ENCODE results near the gene RASGRF1.

DNA sequence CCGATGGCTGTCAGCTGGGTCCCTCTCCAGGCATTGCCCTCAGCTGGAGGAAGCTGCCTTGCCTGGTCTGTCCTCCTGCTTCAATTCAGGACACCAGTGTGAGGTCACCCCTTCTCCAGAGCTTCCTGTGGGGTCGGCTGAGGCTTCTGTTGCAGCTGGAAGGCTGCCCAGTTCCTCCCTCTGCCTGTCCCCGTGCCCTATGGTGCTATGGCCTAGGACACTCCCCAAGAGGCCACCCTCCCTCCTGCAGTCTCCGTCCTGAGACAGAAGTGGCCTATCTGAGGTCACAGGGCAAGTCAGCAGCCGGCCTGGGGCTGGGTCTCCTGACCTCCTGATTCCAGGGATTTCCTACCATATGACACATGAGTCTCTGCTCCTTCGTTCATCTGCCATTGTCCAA is 57.9 kb downstream of the RASGRF1 start:
- TF ChIP-seq, protein P1, sequence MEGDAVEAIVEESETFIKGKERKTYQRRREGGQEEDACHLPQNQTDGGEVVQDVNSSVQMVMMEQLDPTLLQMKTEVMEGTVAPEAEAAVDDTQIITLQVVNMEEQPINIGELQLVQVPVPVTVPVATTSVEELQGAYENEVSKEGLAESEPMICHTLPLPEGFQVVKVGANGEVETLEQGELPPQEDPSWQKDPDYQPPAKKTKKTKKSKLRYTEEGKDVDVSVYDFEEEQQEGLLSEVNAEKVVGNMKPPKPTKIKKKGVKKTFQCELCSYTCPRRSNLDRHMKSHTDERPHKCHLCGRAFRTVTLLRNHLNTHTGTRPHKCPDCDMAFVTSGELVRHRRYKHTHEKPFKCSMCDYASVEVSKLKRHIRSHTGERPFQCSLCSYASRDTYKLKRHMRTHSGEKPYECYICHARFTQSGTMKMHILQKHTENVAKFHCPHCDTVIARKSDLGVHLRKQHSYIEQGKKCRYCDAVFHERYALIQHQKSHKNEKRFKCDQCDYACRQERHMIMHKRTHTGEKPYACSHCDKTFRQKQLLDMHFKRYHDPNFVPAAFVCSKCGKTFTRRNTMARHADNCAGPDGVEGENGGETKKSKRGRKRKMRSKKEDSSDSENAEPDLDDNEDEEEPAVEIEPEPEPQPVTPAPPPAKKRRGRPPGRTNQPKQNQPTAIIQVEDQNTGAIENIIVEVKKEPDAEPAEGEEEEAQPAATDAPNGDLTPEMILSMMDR (conservative IDR thresholded peaks at IDR 0.05 in 1 of 2, IDR thresholded peaks at IDR 0.05 in 1 of 2; ENCODE audit: extremely low read depth in 1 of 2, insufficient read depth in 1 of 2, low read depth in 1 of 2, low read length in 2 of 2), result no peak
- TF ChIP-seq EZH2 (IDR thresholded peaks at IDR 0.05; ENCODE audit: borderline replicate concordance, low read length), result no peak

Data from mammary epithelial cell (primary cell).